ENCODE results near the gene TXNDC11. TPM values are rescaled to one million over a fixed set of nuclear protein-coding genes. Genes with fewer than 3 reads are reported as not detected.
A peak's percentile ranks its signal among the peaks of the same experiment; 100 is the strongest.

Gene TXNDC11
- total and polyA plus RNA-seq, 4 donors, result 19.9 to 43.6 (median 41.1) TPM

DNA sequence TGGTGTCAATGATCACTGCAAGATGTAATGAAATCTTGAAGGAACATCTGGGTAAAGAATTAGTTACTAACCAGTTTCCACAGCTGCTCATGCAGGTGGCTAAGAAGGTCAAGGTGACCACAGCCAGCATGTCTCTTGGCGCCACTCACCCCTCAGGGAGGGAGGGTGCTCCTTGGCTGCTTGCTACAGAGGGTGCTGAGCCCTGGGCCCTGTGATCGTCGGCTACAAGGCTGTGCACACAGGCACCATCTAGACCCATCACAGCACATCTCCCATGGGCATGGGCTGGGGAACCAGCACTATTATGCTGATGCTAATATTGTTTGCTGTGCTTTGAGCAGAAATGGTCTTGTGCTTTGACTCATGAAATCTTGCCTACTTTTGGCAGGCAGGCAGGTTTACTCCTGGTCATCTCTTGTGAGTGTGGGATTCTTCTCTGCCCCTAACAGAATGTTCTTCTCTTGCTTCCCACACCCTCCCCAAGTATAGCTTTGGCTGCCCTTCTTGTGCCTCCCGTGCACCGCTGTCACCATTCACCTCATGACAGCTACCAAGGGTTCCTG is 36.4 kb downstream of the TXNDC11 start:
- Histone ChIP-seq H3K4me3 (ENCODE audit: low read length in 2 of 2) (no peak overlapping the region), H3K27me3 (ENCODE audit: control insufficient read depth in 1 of 2, insufficient read depth in 2 of 2, low read length in 1 of 2) (no peaks in the 10 kb centered on the region), H3K36me3 (ENCODE audit: control insufficient read depth in 1 of 2, insufficient read depth in 2 of 2, low read length in 1 of 2) (peaks cover 0 to 5% of the 10 kb centered on the region in 2 donors), H3K27ac (ENCODE audit: low read depth in 1 of 2, low read length in 2 of 2) (no peak overlapping the region), H3K9me3 (ENCODE audit: control insufficient read depth, low read length) (no peaks in the 10 kb centered on the region), H3K4me1 (ENCODE audit: control insufficient read depth in 1 of 2, insufficient read depth in 2 of 2, low read length in 2 of 2) (peaks cover 0 to 4% of the 10 kb centered on the region in 2 donors)
- intact Hi-C loops (cut with DNase I), result no loop called here
- DNase-seq (no peak), ATAC-seq (ENCODE audit: low FRiP score) (peak; percentile 44)
- 79 to 80% methylated on average over 5 of the region's 5 CpGs for WGBS, 2 donors

GRCh38 chr16:11705311-11706025 is 37.2 kb downstream of the TXNDC11 start:
- 55 to 69% methylated on average over 6 of the region's 6 CpGs for WGBS, 2 donors
- Histone ChIP-seq H3K4me1 (ENCODE audit: control insufficient read depth in 1 of 2, insufficient read depth in 2 of 2, low read length in 2 of 2) (peaks cover 0 to 4% of the 10 kb centered on the region in 2 donors), H3K9me3 (ENCODE audit: control insufficient read depth, low read length) (no peaks in the 10 kb centered on the region), H3K27me3 (ENCODE audit: control insufficient read depth in 1 of 2, insufficient read depth in 2 of 2, low read length in 1 of 2) (no peaks in the 10 kb centered on the region), H3K36me3 (ENCODE audit: control insufficient read depth in 1 of 2, insufficient read depth in 2 of 2, low read length in 1 of 2) (peaks cover 0 to 2% of the 10 kb centered on the region in 2 donors), H3K4me3 (ENCODE audit: low read length in 2 of 2) (no peak overlapping the region), H3K27ac (ENCODE audit: low read depth in 1 of 2, low read length in 2 of 2) (no peak overlapping the region)
- DNase-seq (no peak), ATAC-seq (ENCODE audit: low FRiP score) (no peak)
- intact Hi-C loops (cut with DNase I), result no loop called here

DNA sequence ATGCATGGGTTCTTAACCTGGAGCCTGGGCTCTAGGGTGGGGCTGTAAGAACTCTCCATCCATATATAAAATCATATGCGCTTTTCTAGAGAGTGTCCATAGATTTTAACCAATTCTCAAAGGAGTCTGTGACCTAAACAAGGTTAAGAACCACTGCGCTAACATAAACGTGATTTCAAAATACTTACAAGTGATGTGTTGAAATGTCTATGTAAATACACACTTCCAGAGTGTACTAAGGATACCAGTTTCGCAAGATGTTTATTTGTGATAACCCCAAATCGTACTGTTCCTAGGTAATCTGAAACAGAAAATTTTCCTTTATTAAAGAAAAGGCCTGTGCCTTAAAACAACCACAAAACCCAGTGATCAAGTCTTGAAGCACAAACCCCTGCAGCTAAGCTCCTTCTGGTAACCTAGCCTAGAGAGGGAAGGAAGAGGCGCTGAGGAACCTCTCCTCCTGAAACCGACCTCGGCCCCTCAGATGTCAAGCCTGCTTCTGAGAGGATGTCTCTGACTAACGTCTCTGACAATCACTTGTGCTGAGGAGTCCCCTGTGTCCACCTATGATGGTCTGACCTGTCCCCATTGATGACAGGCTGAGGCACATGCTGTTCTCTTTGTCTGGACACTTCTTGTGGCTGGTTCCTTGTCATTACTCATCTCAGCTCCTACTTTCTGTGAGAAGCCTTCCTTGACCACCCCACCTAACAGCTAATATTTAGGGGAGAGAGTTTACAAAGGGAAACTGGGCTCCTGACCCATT is 42.2 kb downstream of the TXNDC11 start:
- H3K4me3 ChIP-seq (ENCODE audit: low read length in 2 of 2), result no peak overlapping the region
- no peaks in the 10 kb centered on the region for H3K9me3 ChIP-seq (ENCODE audit: control insufficient read depth, low read length)
- 77 to 78% methylated on average over 9 of the region's 9 CpGs for WGBS, 2 donors
- no peak for ATAC-seq (ENCODE audit: low FRiP score)
- intact Hi-C loops (cut with DNase I), result no loop called here
- H3K4me1 ChIP-seq (ENCODE audit: control insufficient read depth in 1 of 2, insufficient read depth in 2 of 2, low read length in 2 of 2), result peaks cover 0 to 4% of the 10 kb centered on the region in 2 donors
- peaks cover 0 to 7% of the 10 kb centered on the region in 2 donors for H3K36me3 ChIP-seq (ENCODE audit: control insufficient read depth in 1 of 2, insufficient read depth in 2 of 2, low read length in 1 of 2)
- no peak overlapping the region for H3K27ac ChIP-seq (ENCODE audit: low read depth in 1 of 2, low read length in 2 of 2)
- no peaks in the 10 kb centered on the region for H3K27me3 ChIP-seq (ENCODE audit: control insufficient read depth in 1 of 2, insufficient read depth in 2 of 2, low read length in 1 of 2)
- no peak for DNase-seq

- Histone ChIP-seq H3K36me3 (ENCODE audit: control insufficient read depth in 1 of 2, insufficient read depth in 2 of 2, low read length in 1 of 2) (peaks cover 0 to 10% of the 10 kb centered on the region in 2 donors), H3K9me3 (ENCODE audit: control insufficient read depth, low read length) (no peaks in the 10 kb centered on the region), H3K27me3 (ENCODE audit: control insufficient read depth in 1 of 2, insufficient read depth in 2 of 2, low read length in 1 of 2) (no peaks in the 10 kb centered on the region), H3K4me3 (ENCODE audit: low read length in 2 of 2) (no peak overlapping the region), H3K4me1 (ENCODE audit: control insufficient read depth in 1 of 2, insufficient read depth in 2 of 2, low read length in 2 of 2) (no peaks in the 10 kb centered on the region), H3K27ac (ENCODE audit: low read depth in 1 of 2, low read length in 2 of 2) (no peak overlapping the region)
- 83 to 90% methylated on average over 10 of the region's 10 CpGs for WGBS, 2 donors
- DNase-seq, result no peak
- no peak for ATAC-seq (ENCODE audit: low FRiP score)
- intact Hi-C loops (cut with DNase I), result no loop called here
Measured at GRCh38 chr16:11699234-11699894, 43.3 kb downstream of the TXNDC11 start.

- no peaks in the 10 kb centered on the region for H3K9me3 ChIP-seq (ENCODE audit: control insufficient read depth, low read length)
- intact Hi-C loops (cut with DNase I), result no loop called here
- no peaks in the 10 kb centered on the region for H3K27me3 ChIP-seq (ENCODE audit: control insufficient read depth in 1 of 2, insufficient read depth in 2 of 2, low read length in 1 of 2)
- H3K4me3 ChIP-seq (ENCODE audit: low read length in 2 of 2), result no peak overlapping the region
- ATAC-seq (ENCODE audit: low FRiP score), result no peak
- no peaks in the 10 kb centered on the region for H3K4me1 ChIP-seq (ENCODE audit: control insufficient read depth in 1 of 2, insufficient read depth in 2 of 2, low read length in 2 of 2)
- peaks cover 0 to 10% of the 10 kb centered on the region in 2 donors for H3K36me3 ChIP-seq (ENCODE audit: control insufficient read depth in 1 of 2, insufficient read depth in 2 of 2, low read length in 1 of 2)
- no peak for DNase-seq
- no peak overlapping the region for H3K27ac ChIP-seq (ENCODE audit: low read depth in 1 of 2, low read length in 2 of 2)
- 76 to 78% methylated on average over 7 of the region's 7 CpGs for WGBS, 2 donors
Measured at GRCh38 chr16:11698271-11698689, 44.4 kb downstream of the TXNDC11 start.

- Histone ChIP-seq H3K36me3 (ENCODE audit: control insufficient read depth in 1 of 2, insufficient read depth in 2 of 2, low read length in 1 of 2) (peaks cover 0 to 10% of the 10 kb centered on the region in 2 donors), H3K4me3 (ENCODE audit: low read length in 2 of 2) (no peak overlapping the region), H3K4me1 (ENCODE audit: control insufficient read depth in 1 of 2, insufficient read depth in 2 of 2, low read length in 2 of 2) (no peaks in the 10 kb centered on the region), H3K27ac (ENCODE audit: low read depth in 1 of 2, low read length in 2 of 2) (no peak overlapping the region), H3K9me3 (ENCODE audit: control insufficient read depth, low read length) (no peaks in the 10 kb centered on the region), H3K27me3 (ENCODE audit: control insufficient read depth in 1 of 2, insufficient read depth in 2 of 2, low read length in 1 of 2) (no peaks in the 10 kb centered on the region)
- WGBS, 2 donors, result 92% methylated on average over 12 of the region's 12 CpGs
- DNase-seq (no peak), ATAC-seq (ENCODE audit: low FRiP score) (no peak)
- intact Hi-C loops (cut with DNase I), result no loop called here
Measured at GRCh38 chr16:11697319-11697718, 45.3 kb downstream of the TXNDC11 start.

DNA sequence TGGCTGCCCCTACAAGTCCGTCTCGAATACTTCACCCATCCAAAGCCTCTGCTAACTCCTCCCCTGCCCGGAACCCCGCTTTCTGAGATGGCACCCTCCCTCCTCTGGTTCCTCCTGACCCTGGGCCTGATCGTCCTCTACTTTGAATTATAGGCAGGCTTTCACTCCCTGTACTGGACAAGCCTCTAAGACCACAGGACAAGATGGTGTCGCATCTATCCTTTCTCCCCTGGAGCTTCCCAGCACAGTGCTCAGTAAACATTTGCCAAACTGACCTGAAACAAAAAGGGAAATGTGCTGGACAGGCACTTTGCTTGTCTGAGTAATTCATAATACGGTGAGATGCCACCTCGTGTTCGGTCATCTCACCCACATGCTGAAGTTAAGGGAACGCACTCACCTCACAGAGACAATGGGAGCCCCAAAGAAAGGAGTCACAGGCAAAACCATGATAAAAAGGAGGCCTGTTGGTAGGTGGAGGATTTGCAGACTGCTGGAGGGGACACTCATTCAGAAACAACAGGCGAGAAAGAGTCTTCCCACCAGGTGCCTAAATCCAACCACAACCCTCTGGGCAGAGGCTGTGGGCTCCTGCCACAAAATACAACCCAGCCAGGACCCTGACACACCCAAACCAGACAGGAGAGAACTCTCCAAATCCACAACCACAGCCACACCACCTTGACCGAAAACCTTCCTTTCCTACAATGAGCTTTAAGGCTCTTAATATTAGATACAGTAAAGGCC is 46.2 kb downstream of the TXNDC11 start:
- H3K27me3 ChIP-seq (ENCODE audit: control insufficient read depth in 1 of 2, insufficient read depth in 2 of 2, low read length in 1 of 2), result no peaks in the 10 kb centered on the region
- no peaks in the 10 kb centered on the region for H3K4me1 ChIP-seq (ENCODE audit: control insufficient read depth in 1 of 2, insufficient read depth in 2 of 2, low read length in 2 of 2)
- DNase-seq (no peak), ATAC-seq (ENCODE audit: low FRiP score) (no peak)
- no peak overlapping the region for H3K4me3 ChIP-seq (ENCODE audit: low read length in 2 of 2)
- peaks cover 5 to 10% of the 10 kb centered on the region in 2 donors for H3K36me3 ChIP-seq (ENCODE audit: control insufficient read depth in 1 of 2, insufficient read depth in 2 of 2, low read length in 1 of 2)
- intact Hi-C loops (cut with DNase I), result no loop called here
- H3K27ac ChIP-seq (ENCODE audit: low read depth in 1 of 2, low read length in 2 of 2), result no peak overlapping the region
- WGBS, 2 donors, result 93 to 94% methylated on average over 12 of the region's 12 CpGs
- H3K9me3 ChIP-seq (ENCODE audit: control insufficient read depth, low read length), result no peaks in the 10 kb centered on the region

DNA sequence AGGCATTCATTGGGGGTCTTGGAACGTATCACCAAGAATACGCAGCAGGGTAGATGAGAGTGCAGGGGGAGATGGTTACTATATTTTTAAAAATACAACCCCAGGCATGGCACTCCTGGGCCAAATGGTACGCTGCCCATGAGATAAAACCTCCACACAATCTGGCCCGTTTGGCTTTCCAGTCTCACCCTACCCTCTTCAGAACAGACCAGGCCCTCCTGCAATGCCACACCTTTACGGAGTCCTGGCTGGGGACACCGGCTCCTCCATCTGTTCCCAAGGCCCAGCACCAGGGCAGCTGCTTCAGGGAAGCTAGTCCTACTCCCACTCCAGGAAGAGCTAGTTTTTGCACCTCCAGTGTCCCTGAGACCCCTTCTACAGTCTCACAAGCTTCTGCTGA is 50.0 kb downstream of the TXNDC11 start:
- Histone ChIP-seq H3K36me3 (ENCODE audit: control insufficient read depth in 1 of 2, insufficient read depth in 2 of 2, low read length in 1 of 2) (peaks cover 6 to 9% of the 10 kb centered on the region in 2 donors), H3K27me3 (ENCODE audit: control insufficient read depth in 1 of 2, insufficient read depth in 2 of 2, low read length in 1 of 2) (no peaks in the 10 kb centered on the region), H3K4me1 (ENCODE audit: control insufficient read depth in 1 of 2, insufficient read depth in 2 of 2, low read length in 2 of 2) (peaks cover 0 to under 1% of the 10 kb centered on the region in 2 donors), H3K27ac (ENCODE audit: low read depth in 1 of 2, low read length in 2 of 2) (no peak overlapping the region), H3K4me3 (ENCODE audit: low read length in 2 of 2) (no peak overlapping the region), H3K9me3 (ENCODE audit: control insufficient read depth, low read length) (no peaks in the 10 kb centered on the region)
- intact Hi-C loops (cut with DNase I), result no loop called here
- 72 to 77% methylated on average over 6 of the region's 6 CpGs for WGBS, 2 donors
- ATAC-seq (ENCODE audit: low FRiP score) (no peak), DNase-seq (no peak)
